HEK293 (cell line): ENCODE measurements around the gene ZNF747.
A peak's percentile ranks its signal among the peaks of the same experiment; 100 is the strongest.

Source experiments
- CTCF ChIA-PET: fragments of 350-600 bp; formaldehyde crosslinking; extraction: SDS; loops from one replicate; lab custom pipeline; 2021; ENCODE audit warnings: antibody characterized with exemption; lab: Yijun Ruan, JAX
- POLR2A ChIA-PET: fragments of 300-600 bp; formaldehyde crosslinking; extraction: SDS; loops from one replicate; lab custom pipeline; 2020; ENCODE audit warnings: antibody characterized with exemption, inconsistent platforms; lab: Yijun Ruan, JAX
- H3K27ac ChIP-seq: fragments of 200-500 bp; sonication (Bioruptor generic); 2 replicates; pipeline ENCODE4 v1.5.1; 2014; ENCODE audit warnings: low read depth, low read length, control low read depth, inconsistent platforms; ENCODE audit errors: extremely low read depth
- H3K36me3 ChIP-seq, 2 experiments: fragments of 200-500 bp in 1 of 2; sonication (Bioruptor generic) in 1 of 2; 1 replicate in 1 of 2; 2 replicates in 1 of 2; pipeline ENCODE4 v1.5.1; 2014 to 2017; ENCODE audit warnings: inconsistent platforms in 2 of 2, low read length in 2 of 2; ENCODE audit not compliant: control insufficient read depth in 2 of 2, insufficient read depth in 1 of 2
- H3K4me1 ChIP-seq: fragments of 200-500 bp; sonication (Bioruptor generic); 2 replicates; pipeline ENCODE4 v1.5.1; 2014; ENCODE audit warnings: mild to moderate bottlenecking, low read length, inconsistent platforms; ENCODE audit not compliant: control insufficient read depth, insufficient read depth
- H3K4me3 ChIP-seq: 2 replicates; pipeline ENCODE4 v1.5.1; 2011; ENCODE audit warnings: low read depth, mild to moderate bottlenecking, control low read depth, low read length, moderate library complexity
- H3K9me3 ChIP-seq: fragments of 200-500 bp; sonication (Bioruptor generic); 2 replicates; pipeline ENCODE4 v1.5.1; 2014; ENCODE audit warnings: low read depth, low read length, inconsistent platforms; ENCODE audit not compliant: control insufficient read depth, insufficient read depth
- PRDM1 ChIP-seq: fragments of 450-650 bp; formaldehyde crosslinking; IDR thresholded peaks from 2 replicates; pipeline ENCODE4; 2016; ENCODE audit warnings: missing biosample characterization, missing genetic modification characterization
- PRDM6 ChIP-seq: fragments of 450-650 bp; formaldehyde crosslinking; IDR thresholded peaks from 2 replicates; pipeline ENCODE4 v1.5.1; 2017; ENCODE audit warnings: missing biosample characterization, missing genetic modification characterization
- SP2 ChIP-seq: fragments of 450-650 bp; formaldehyde crosslinking; IDR thresholded peaks from 2 replicates; pipeline ENCODE4 v1.5.1; 2016; ENCODE audit warnings: missing biosample characterization, missing genetic modification characterization
- SP7 ChIP-seq: fragments of 450-650 bp; formaldehyde crosslinking; IDR thresholded peaks from 2 replicates; pipeline ENCODE4 v1.5.1; 2016; ENCODE audit warnings: missing biosample characterization, missing genetic modification characterization
- TCF7L2 ChIP-seq: IDR thresholded peaks from 2 replicates; pipeline ENCODE4 v1.6.1; 2011; ENCODE audit warnings: low read depth, mild to moderate bottlenecking, inconsistent platforms, low read length, moderate library complexity, borderline replicate concordance
- TRIM28 ChIP-seq: IDR thresholded peaks from 2 replicates; pipeline ENCODE4 v1.6.1; 2011; ENCODE audit warnings: low read length, control low read depth, borderline replicate concordance
- ZBTB1 ChIP-seq: fragments of 450-650 bp; formaldehyde crosslinking; IDR thresholded peaks from 2 replicates; pipeline ENCODE4 v1.5.1; 2016; ENCODE audit warnings: missing biosample characterization, missing genetic modification characterization
- ZBTB17 ChIP-seq: fragments of 450-650 bp; formaldehyde crosslinking; IDR thresholded peaks from 2 replicates; pipeline ENCODE4 v1.5.1; 2016; ENCODE audit warnings: missing biosample characterization, missing genetic modification characterization
- ZEB2 ChIP-seq: fragments of 450-650 bp; formaldehyde crosslinking; IDR thresholded peaks from 2 replicates; pipeline ENCODE4 v1.5.1; 2016; ENCODE audit warnings: missing biosample characterization, missing genetic modification characterization
- ZNF211 ChIP-seq: fragments of 450-650 bp; formaldehyde crosslinking; IDR thresholded peaks from 2 replicates; pipeline ENCODE4 v1.5.1; 2016; ENCODE audit warnings: low read depth, missing biosample characterization, missing genetic modification characterization
- ZNF341 ChIP-seq: fragments of 450-650 bp; formaldehyde crosslinking; IDR thresholded peaks from 2 replicates; pipeline ENCODE4; 2016; ENCODE audit warnings: low read depth, missing biosample characterization, missing genetic modification characterization
- ZNF449 ChIP-seq: fragments of 450-650 bp; formaldehyde crosslinking; IDR thresholded peaks from 2 replicates; pipeline ENCODE4 v1.5.1; 2017; ENCODE audit warnings: missing biosample characterization, mild to moderate bottlenecking, missing genetic modification characterization, moderate library complexity
- ZNF518A ChIP-seq: fragments of 450-650 bp; formaldehyde crosslinking; conservative IDR thresholded peaks from 2 replicates; pipeline ENCODE4 v1.5.1; 2016; ENCODE audit warnings: low read depth, missing biosample characterization, missing genetic modification characterization
- ZNF530 ChIP-seq: fragments of 450-650 bp; formaldehyde crosslinking; IDR thresholded peaks from 2 replicates; pipeline ENCODE4 v1.5.1; 2016; ENCODE audit warnings: low read depth, missing biosample characterization, missing genetic modification characterization
- ZNF558 ChIP-seq: fragments of 450-650 bp; formaldehyde crosslinking; IDR thresholded peaks from 2 replicates; pipeline ENCODE4 v1.5.1; 2016; ENCODE audit warnings: missing biosample characterization, missing genetic modification characterization
- ZNF585B ChIP-seq: fragments of 450-650 bp; formaldehyde crosslinking; IDR thresholded peaks from 2 replicates; pipeline ENCODE4 v1.5.1; 2016; ENCODE audit warnings: missing biosample characterization, missing genetic modification characterization
- ZNF600 ChIP-seq: fragments of 450-650 bp; formaldehyde crosslinking; IDR thresholded peaks from 2 replicates; pipeline ENCODE4 v1.5.1; 2016; ENCODE audit warnings: missing biosample characterization, missing genetic modification characterization
- ZNF639 ChIP-seq: fragments of 450-650 bp; formaldehyde crosslinking; IDR thresholded peaks from 2 replicates; pipeline ENCODE4 v1.5.1; 2016; ENCODE audit warnings: missing biosample characterization, missing genetic modification characterization
- ZNF701 ChIP-seq: fragments of 450-650 bp; formaldehyde crosslinking; IDR thresholded peaks from 2 replicates; pipeline ENCODE4 v1.5.1; 2016; ENCODE audit warnings: missing biosample characterization, missing genetic modification characterization
- ZNF707 ChIP-seq: fragments of 450-650 bp; formaldehyde crosslinking; IDR thresholded peaks from 2 replicates; pipeline ENCODE4 v1.5.1; 2016; ENCODE audit warnings: missing biosample characterization, missing genetic modification characterization
- ZNF843 ChIP-seq: fragments of 450-650 bp; formaldehyde crosslinking; IDR thresholded peaks from 2 replicates; pipeline ENCODE4 v1.5.1; 2016; ENCODE audit warnings: missing biosample characterization, missing genetic modification characterization
- ZSCAN18 ChIP-seq: fragments of 450-650 bp; formaldehyde crosslinking; IDR thresholded peaks from 2 replicates; pipeline ENCODE4 v1.5.1; 2016; ENCODE audit warnings: missing biosample characterization, missing genetic modification characterization
- TF ChIP-seq, protein P1 (sequence below): fragments of 450-650 bp; formaldehyde crosslinking; optimal IDR thresholded peaks from 2 replicates; pipeline ENCODE3; 2016; ENCODE audit warnings: missing biosample characterization, mild to moderate bottlenecking, missing genetic modification characterization

ZNF747 gene

DNA sequence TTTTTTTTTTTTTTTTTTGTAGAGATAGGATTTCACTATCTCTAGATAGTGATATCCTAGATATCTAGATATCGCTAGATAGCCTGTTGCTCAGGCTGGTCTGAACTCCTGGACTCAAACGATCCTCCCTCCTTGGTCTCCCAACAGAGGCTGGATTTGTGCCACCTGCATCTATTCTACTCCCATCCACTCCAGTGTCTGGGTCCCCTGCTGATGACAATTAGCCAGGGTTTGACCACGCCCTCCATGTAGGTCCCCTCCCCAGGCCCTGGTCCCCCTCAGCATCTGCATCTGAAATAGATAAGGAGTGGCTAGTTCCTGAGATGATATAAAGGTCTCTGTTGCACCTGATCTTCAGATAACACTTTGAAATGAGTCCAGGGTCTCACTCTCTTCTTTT is 34.6 kb upstream of the ZNF747 start (continued):
- no peak for TF ChIP-seq ZNF585B (tag by site-specific recombination)
- TF ChIP-seq ZNF341 = no peak

- Histone ChIP-seq H3K27ac (no peak overlapping the region), H3K4me1 (peaks cover 2% of the 10 kb centered on the region; the same call in 1 of the 2 replicates), H3K4me3 (no peak overlapping the region), H3K9me3 (no peaks in the 10 kb centered on the region), H3K36me3 (no peaks in the 10 kb centered on the region)
- ChIA-PET CTCF (interaction anchor here (0.7 to 1.5 kb wide), 3 partner anchors 10 to 47 kb away, joined by 3 to 4 read pairs (median 4); partner anchors contain the start of genes ZNF747 and ZNF764), POLR2A (interaction anchor here (0.5 to 1.3 kb wide), 7 partner anchors 10 to 1596 kb away, joined by 4 to 11 read pairs (median 5); partner anchors contain the start of genes ZNF747 and ZNF764)
- TF ChIP-seq ZBTB17 (tag by site-specific recombination) (peak; percentile 92), PRDM1 (tag by site-specific recombination) (0 out of 2 replicates have a peak, but pooled peaks have one; percentile 9), ZBTB1 (no peak), TRIM28 (peak; percentile 71; the same call in 1 of the 2 replicates), SP7 (tag by site-specific recombination) (peak; percentile 90), ZEB2 (tag by site-specific recombination) (peak; percentile 85), ZNF843 (tag by site-specific recombination) (peak; percentile 54), ZNF558 (0 out of 2 replicates have a peak, but pooled peaks have one; percentile 11), ZSCAN18 (no peak), ZNF585B (tag by site-specific recombination) (no peak), SP2 (peak; percentile 49), ZNF449 (tag by site-specific recombination) (no peak), ZNF707 (tag by site-specific recombination) (no peak), ZNF530 (tag by site-specific recombination) (no peak), TCF7L2 (peak; percentile 95), ZNF211 (tag by site-specific recombination) (no peak), ZNF639 (tag by site-specific recombination) (no peak), ZNF701 (tag by site-specific recombination) (no peak), ZNF518A (0 out of 2 replicates have a peak, but pooled peaks have one; percentile 21), PRDM6 (tag by site-specific recombination) (peak; percentile 90; the same call in 1 of the 2 replicates), ZNF600 (tag by site-specific recombination) (peak; percentile 60)
- TF ChIP-seq, protein P1, sequence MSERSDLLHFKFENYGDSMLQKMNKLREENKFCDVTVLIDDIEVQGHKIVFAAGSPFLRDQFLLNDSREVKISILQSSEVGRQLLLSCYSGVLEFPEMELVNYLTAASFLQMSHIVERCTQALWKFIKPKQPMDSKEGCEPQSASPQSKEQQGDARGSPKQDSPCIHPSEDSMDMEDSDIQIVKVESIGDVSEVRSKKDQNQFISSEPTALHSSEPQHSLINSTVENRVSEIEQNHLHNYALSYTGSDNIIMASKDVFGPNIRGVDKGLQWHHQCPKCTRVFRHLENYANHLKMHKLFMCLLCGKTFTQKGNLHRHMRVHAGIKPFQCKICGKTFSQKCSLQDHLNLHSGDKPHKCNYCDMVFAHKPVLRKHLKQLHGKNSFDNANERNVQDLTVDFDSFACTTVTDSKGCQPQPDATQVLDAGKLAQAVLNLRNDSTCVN (tag by site-specific recombination) = peak; percentile 0
Observed at GRCh38 chr16:30567991-30568638, 33.5 kb upstream of the ZNF747 start.
